GM23248 (cell line): ENCODE results near the gene LSM14B. TPM values are rescaled to one million over a fixed set of nuclear protein-coding genes. Genes with fewer than 3 reads are reported as not detected.

ENCODE experiments used
- DNase-seq: peaks from one replicate; pipeline ENCODE4 v3.0.0-alpha.2; 2015
- H2AFZ ChIP-seq: fragments of 200-600 bp; sonication (generic); 2 replicates; pipeline ENCODE4 v1.6.1; 2016; ENCODE audit warnings: antibody characterized with exemption
- H3F3A ChIP-seq: fragments of 200-600 bp; sonication (generic); 2 replicates; pipeline ENCODE4 v1.6.1; 2016; ENCODE audit warnings: mild to moderate bottlenecking, antibody characterized with exemption, mixed run types; ENCODE audit not compliant: insufficient read depth
- H3K27ac ChIP-seq: fragments of 200-600 bp; sonication (generic); 2 replicates; pipeline ENCODE4 v1.5.1; 2016; ENCODE audit warnings: mild to moderate bottlenecking
- H3K27me3 ChIP-seq: fragments of 200-600 bp; sonication (generic); replicated peaks from 2 replicates; pipeline ENCODE4 v1.6.1; 2016; ENCODE audit warnings: mild to moderate bottlenecking; ENCODE audit not compliant: insufficient read depth
- H3K36me3 ChIP-seq: fragments of 200-600 bp; sonication (generic); 2 replicates; pipeline ENCODE4 v1.6.1; 2016; ENCODE audit warnings: low read depth, mild to moderate bottlenecking
- H3K4me1 ChIP-seq: fragments of 200-600 bp; sonication (generic); 2 replicates; pipeline ENCODE4 v1.6.1; 2016; ENCODE audit warnings: mild to moderate bottlenecking; ENCODE audit not compliant: insufficient read depth
- H3K4me2 ChIP-seq: fragments of 200-600 bp; sonication (generic); one replicate; pipeline ENCODE4 v1.6.1; 2016; ENCODE audit warnings: mild to moderate bottlenecking; ENCODE audit not compliant: unreplicated experiment
- H3K4me3 ChIP-seq: fragments of 200-600 bp; sonication (generic); 2 replicates; pipeline ENCODE4 v1.5.1; 2016; ENCODE audit warnings: mild to moderate bottlenecking
- H3K79me2 ChIP-seq: fragments of 200-600 bp; sonication (generic); 2 replicates; pipeline ENCODE4 v1.6.1; 2016; ENCODE audit warnings: mild to moderate bottlenecking; ENCODE audit not compliant: insufficient read depth
- H3K9ac ChIP-seq: fragments of 200-600 bp; sonication (generic); 2 replicates; pipeline ENCODE4 v1.6.1; 2016; ENCODE audit warnings: mild to moderate bottlenecking
- H3K9me2 ChIP-seq: fragments of 200-600 bp; sonication (generic); 2 replicates; pipeline ENCODE4 v1.6.1; 2016; ENCODE audit warnings: mixed run types, mild to moderate bottlenecking, moderate library complexity; ENCODE audit not compliant: insufficient read depth
- H3K9me3 ChIP-seq: fragments of 200-600 bp; sonication (generic); one replicate; pipeline ENCODE4 v1.6.1; 2017; ENCODE audit warnings: low read depth
- H4K20me1 ChIP-seq: fragments of 200-600 bp; sonication (generic); 2 replicates; pipeline ENCODE4 v1.6.0; 2016; ENCODE audit not compliant: insufficient read depth
- EZH2 ChIP-seq: fragments of 200-600 bp; sonication (generic); IDR thresholded peaks from 2 replicates; pipeline ENCODE4 v1.6.1; 2018; ENCODE audit warnings: antibody characterized with exemption, mild to moderate bottlenecking; ENCODE audit not compliant: insufficient read depth, poor library complexity, severe bottlenecking
- EZH2phosphoT487 ChIP-seq: fragments of 200-600 bp; sonication (generic); IDR thresholded peaks from 2 replicates; pipeline ENCODE4 v1.6.1; 2018; ENCODE audit warnings: antibody characterized with exemption, moderate library complexity, mild to moderate bottlenecking, low read depth; ENCODE audit not compliant: insufficient read depth
- WGBS, 2 experiments: methylation state at CpG; one replicate each; pipeline ENCODE4 v1.1.6; 2015 to 2017; ENCODE audit warnings: low lambda C conversion rate in 2 of 2, low coverage in 1 of 2; ENCODE audit errors: missing lambda C conversion rate in 2 of 2; 5-methylcytosine and 5-hydroxymethylcytosine counted together
- in situ Hi-C: fragments of 300-500 bp; cut with MboI; formaldehyde crosslinking; loops from 2 replicates; pipeline ENCODE4 v1.15.0; 2020
- polyA plus RNA-seq: library from polyadenylated mRNA; unstranded; fragments of >200 nt; fragmentation: Nextera tagmentation; extraction: Ambion mirVana; gene quantifications from 2 replicates; pipeline ENCODE4 v1.2.1, GENCODE V29; 2016
- total RNA-seq: library from RNA; depleted of rRNA; stranded (reverse); fragments of >200 nt; shearing (Covaris generic); gene quantifications from 2 replicates; pipeline ENCODE4 v1.2.3, GENCODE V29; 2014

Gene LSM14B
- total and polyA plus RNA-seq, 2 experiments from 2014 or later = 1.3 to 28.0 TPM

DNA sequence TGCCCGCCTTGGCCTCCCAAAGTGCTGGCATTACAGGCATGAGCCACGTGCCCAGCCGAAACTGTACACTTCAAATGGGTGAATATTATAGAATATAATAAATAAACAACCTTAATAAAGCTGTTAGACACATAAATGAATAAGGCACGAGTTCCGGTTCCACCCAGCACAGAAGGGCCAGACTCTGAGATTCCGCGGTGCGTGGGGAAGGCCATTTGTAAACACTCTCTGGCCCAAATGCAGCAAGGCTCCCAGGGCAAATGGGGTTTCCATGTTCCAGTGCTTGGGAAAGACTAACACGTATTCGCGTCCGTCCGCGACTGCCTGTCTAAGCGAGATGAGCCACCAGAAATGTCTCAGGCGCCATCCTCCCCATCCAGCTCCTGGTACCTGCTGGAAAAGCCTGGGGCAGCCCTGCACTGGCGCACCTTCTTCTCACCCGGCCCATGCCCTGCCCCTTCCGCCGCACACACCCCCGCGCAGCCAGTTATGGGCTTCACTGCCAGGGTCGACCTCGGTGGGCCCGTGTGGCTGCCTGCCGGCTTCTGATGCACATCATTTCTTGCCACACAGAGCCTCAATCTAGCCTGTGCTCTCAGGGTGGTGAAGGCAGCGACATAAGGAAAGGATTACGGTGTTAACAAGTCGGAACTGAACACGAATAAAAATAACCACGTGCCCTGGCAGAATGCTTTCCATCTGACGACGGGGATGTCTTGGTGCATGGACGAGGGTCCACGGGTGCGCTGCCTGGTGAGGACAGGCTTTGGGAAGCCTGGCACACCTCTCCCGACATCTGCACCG, 5.5 kb upstream of the LSM14B start:
- in situ Hi-C loops = no loop called here
- 49 to 50% methylated on average over 38 of the region's 38 CpGs for WGBS, 2 experiments

DNA sequence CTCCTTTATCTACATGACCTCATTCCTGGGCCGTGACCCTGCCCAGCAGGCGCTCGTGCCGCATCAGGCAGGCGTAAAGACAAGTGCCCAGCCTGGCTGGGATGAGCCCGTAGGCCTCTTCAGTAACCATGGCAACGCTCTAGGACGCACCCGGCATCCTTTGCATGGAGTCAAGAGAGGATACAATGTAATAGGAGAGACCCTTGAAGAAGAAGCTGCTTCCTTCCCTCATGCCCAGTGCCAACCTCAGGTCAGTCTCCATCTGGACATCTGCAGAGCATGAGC, 5.0 kb upstream of the LSM14B start:
- Histone ChIP-seq H3K27me3 (peaks cover 20% of the 10 kb centered on the region), H3K9me3 (no peaks in the 10 kb centered on the region), H3K9ac (no peak overlapping the region), H3K4me1 (no peaks in the 10 kb centered on the region), H3K27ac (no peak overlapping the region), H3K4me3 (no peak overlapping the region), H3F3A (no peaks in the 10 kb centered on the region), H3K79me2 (no peaks in the 10 kb centered on the region), H3K4me2 (no peak overlapping the region), H3K9me2 (no peaks in the 10 kb centered on the region), H2AFZ (no peak overlapping the region), H3K36me3 (no peaks in the 10 kb centered on the region), H4K20me1 (no peaks in the 10 kb centered on the region)
- TF ChIP-seq EZH2 = no peak
- TF ChIP-seq EZH2phosphoT487 = no peak
- 13 to 14% methylated on average over 9 of the region's 9 CpGs for WGBS, 2 experiments
- peak; percentile 31 for DNase-seq
- in situ Hi-C loops = no loop called here

More for the DNA sequence above, 5.5 kb upstream of the LSM14B start:
- no peak for DNase-seq
- Histone ChIP-seq H4K20me1 (no peaks in the 10 kb centered on the region), H3K27ac (no peak overlapping the region), H3K9ac (no peak overlapping the region), H3K9me3 (no peaks in the 10 kb centered on the region), H3K4me3 (no peak overlapping the region), H3K27me3 (peaks cover 20% of the 10 kb centered on the region), H3K4me1 (no peaks in the 10 kb centered on the region), H3K4me2 (no peak overlapping the region), H3K36me3 (no peaks in the 10 kb centered on the region), H2AFZ (no peak overlapping the region), H3K79me2 (no peaks in the 10 kb centered on the region), H3K9me2 (no peaks in the 10 kb centered on the region), H3F3A (no peaks in the 10 kb centered on the region)
- TF ChIP-seq EZH2 = no peak
- no peak for TF ChIP-seq EZH2phosphoT487

DNA sequence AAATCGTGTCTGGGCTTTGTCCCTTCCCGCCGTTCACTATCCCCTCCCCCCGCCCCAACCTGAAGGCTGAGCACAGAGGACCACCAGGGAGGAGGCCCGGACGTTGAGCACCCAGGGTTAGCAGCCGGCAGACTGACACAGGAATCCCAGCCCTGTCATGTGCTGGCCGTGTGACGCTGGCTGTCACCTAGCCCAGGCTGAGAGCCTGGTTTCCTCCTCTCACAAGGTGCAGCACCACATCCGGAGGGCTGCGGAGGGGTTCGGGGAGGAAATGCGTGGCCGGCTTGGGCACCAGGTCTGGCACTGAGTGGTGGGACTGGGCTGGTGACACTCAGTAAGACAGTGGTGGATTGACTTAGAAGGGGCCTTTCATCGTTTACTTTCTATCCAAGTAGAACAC, 4.6 kb upstream of the LSM14B start:
- WGBS, 2 experiments = 23 to 26% methylated on average over 15 of the region's 15 CpGs
- in situ Hi-C loops = no loop called here

GRCh38 chr20:62118113-62119043, 3.9 kb upstream of the LSM14B start:
- Histone ChIP-seq H3K36me3 (no peaks in the 10 kb centered on the region), H3K4me2 (no peak overlapping the region), H3K27ac (no peak overlapping the region), H2AFZ (no peak overlapping the region), H3K4me1 (0 out of 2 replicates have a peak, but pooled peaks cover 1% of the 10 kb centered on the region), H4K20me1 (peaks cover under 1% of the 10 kb centered on the region; the same call in 1 of the 2 replicates), H3K4me3 (no peak overlapping the region), H3K27me3 (peaks cover 20% of the 10 kb centered on the region), H3K9me2 (no peaks in the 10 kb centered on the region), H3K79me2 (peaks cover 6% of the 10 kb centered on the region), H3K9ac (no peak overlapping the region), H3F3A (no peaks in the 10 kb centered on the region), H3K9me3 (no peaks in the 10 kb centered on the region)
- 35 to 37% methylated on average over 21 of the region's 21 CpGs for WGBS, 2 experiments
- in situ Hi-C loops = no loop called here
- no peak for TF ChIP-seq EZH2
- TF ChIP-seq EZH2phosphoT487 = no peak
- DNase-seq = no peak

More for the DNA sequence above, 4.6 kb upstream of the LSM14B start:
- Histone ChIP-seq H3K79me2 (no peaks in the 10 kb centered on the region), H3K4me1 (no peaks in the 10 kb centered on the region), H2AFZ (no peak overlapping the region), H3F3A (no peaks in the 10 kb centered on the region), H3K27ac (no peak overlapping the region), H3K27me3 (peaks cover 20% of the 10 kb centered on the region), H3K4me3 (no peak overlapping the region), H3K9ac (no peak overlapping the region), H4K20me1 (no peaks in the 10 kb centered on the region), H3K4me2 (no peak overlapping the region), H3K36me3 (no peaks in the 10 kb centered on the region), H3K9me2 (no peaks in the 10 kb centered on the region), H3K9me3 (no peaks in the 10 kb centered on the region)
- TF ChIP-seq EZH2phosphoT487 = no peak
- TF ChIP-seq EZH2 = peak; percentile 22
- no peak for DNase-seq
